Glomerular visceral epithelial cell (primary cell): ENCODE results near the gene SCNN1G.

Source experiments
- DNase-seq: peaks from one replicate; pipeline ENCODE4 v3.0.0-alpha.2; 2016; ENCODE audit errors: extremely low spot score

The SCNN1G gene

GRCh38 chr16:23152386-23153178 is 30.0 kb upstream of the SCNN1G start:
- DNase-seq = no peak

DNA sequence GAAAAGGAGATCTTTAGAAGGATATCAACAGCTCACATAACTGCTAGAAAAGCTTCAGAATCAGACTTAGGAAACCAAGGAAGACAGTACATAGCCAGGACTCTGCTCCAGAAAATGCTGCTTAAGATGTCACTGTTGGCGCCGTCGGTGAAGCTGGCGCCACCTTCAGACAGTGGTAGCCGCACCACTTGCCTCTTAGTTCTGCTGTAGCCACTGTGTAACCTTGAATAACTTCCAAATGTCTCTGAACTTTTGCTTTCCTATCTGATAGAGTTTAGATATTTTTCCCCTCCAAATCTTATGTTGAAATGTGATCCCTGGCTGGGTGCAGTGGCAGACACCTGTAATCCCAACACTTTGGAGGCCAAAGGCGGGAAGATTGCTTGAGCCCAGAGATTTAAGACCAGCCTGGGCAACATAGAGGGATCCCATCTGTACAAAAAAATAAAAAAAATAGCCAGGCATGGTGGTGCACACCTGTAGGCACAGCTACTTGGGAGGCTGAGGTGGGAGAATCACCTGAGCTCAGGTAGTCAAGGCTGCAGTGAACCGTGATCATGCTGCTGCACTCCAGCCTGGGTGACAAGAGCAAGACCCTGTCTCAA is 27.0 kb upstream of the SCNN1G start:
- no peak for DNase-seq

DNA sequence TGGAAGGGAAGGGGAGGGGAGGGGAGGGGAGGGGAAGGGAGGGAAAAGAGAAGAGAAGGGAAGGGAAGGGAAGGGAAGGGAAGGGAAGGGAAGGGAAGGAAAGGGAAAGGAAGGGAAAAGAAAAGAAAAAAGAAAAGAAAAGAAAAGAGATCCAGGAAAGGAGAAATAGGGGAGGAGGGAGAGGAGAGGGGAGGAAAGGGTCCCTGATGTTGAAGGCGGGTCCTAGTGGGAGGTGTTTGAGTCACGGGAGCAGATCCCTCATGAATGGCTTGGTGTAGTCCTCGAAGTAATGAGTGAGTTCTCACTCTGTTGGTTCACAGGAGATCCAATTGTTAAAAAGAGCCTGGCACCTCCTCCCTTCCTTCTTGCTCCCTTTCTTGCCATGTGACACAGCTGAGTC is 26.4 kb upstream of the SCNN1G start:
- no peak for DNase-seq

- DNase-seq = no peak
Measured at GRCh38 chr16:23156946-23157460, 25.5 kb upstream of the SCNN1G start.

- no peak for DNase-seq
Measured at GRCh38 chr16:23158114-23158513, 24.4 kb upstream of the SCNN1G start.

- no peak for DNase-seq
Measured at GRCh38 chr16:23160082-23160481, 22.5 kb upstream of the SCNN1G start.

GRCh38 chr16:23160574-23160973 is 22.0 kb upstream of the SCNN1G start:
- no peak for DNase-seq

- DNase-seq = no peak
Measured at GRCh38 chr16:23163921-23164320, 18.6 kb upstream of the SCNN1G start.

- DNase-seq = no peak
Measured at GRCh38 chr16:23164736-23165135, 17.8 kb upstream of the SCNN1G start.

DNA sequence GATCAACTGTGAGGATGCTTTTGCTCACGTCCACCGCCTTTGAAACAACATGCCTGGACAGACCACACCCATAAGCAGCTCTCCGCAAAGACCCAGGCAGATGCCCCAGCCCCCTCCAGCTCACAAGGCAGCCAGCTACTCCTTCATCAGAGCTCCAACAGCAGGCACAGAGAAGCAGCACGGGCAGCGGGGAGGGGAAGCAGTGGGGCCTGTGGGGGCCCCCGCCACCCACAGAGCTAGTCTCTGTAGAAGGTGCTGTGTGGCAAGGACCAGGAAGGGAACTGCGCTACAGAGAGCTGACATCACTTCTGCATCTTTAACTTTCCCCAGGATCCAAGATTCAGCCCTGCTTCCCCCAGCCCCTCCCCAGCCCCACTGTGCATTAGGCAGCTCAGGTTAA is 10.0 kb upstream of the SCNN1G start:
- no peak for DNase-seq

GRCh38 chr16:23172994-23173393 is 9.6 kb upstream of the SCNN1G start:
- DNase-seq = no peak

DNA sequence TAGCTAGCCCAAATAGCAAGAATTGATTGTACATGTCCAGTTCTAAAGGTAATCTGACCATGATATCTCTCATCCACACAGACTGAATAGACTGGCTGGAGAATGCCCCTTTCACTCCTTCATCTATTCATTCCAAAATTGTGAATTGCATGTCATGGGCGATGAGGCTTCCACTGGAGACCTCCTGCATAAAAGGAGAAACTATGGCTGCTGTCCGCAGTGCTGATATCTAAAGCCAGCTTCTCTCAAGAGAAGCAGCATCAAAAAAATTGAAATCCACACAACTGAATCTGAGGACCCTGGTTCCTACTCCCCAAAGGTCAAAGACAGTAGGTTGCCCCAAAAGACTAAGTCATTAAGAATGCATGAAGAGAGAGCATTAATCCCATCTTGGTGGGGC is 7.9 kb upstream of the SCNN1G start:
- DNase-seq = no peak

GRCh38 chr16:23175651-23176050 is 6.9 kb upstream of the SCNN1G start:
- no peak for DNase-seq

DNA sequence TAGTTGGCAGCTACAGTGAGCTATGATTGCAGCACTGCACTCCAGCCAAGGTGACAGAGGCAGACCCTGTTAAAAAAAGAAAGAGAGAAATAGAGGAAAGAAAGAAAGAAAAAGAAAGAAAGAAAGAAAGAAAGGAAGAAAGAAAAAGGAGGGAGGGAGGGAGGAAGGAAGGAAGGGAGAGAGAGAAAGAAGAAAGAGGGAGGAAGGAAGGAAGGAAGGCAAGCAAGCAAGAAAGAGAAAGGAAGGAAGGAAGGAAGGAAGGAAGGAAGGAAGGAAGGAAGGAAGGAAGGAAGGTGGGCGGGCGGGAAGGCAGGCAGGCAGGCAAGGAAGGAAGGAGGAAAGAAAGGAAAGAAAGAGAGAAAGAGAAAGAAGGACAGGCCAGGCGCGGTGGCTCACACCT is 1.0 kb upstream of the SCNN1G start:
- no peak for DNase-seq

DNA sequence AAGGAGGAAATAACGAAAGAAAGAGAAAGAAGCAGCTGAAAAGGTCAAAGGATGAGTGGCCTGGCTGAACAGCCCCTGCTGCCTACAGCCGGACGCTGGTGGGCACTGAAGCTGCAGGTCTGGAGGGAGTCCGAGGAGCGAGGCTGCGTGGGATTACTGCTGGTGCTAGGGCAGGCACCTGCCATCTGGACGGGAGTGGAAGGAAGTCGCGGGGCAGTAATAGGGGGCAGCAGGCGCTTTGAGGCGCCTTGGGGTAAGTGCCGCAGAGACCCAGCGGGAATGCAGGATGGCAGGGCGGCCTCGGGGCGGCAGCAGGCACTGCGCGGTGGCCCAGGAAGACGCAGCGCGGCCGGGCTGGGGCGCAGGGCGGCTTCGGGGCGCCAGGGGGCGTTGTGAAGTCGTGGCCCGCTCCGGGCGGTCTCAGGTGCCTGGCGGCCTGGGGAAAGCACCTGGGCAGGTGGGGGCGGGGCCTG is 303 bp upstream of the SCNN1G start:
- peak; percentile 64 for DNase-seq

DNA sequence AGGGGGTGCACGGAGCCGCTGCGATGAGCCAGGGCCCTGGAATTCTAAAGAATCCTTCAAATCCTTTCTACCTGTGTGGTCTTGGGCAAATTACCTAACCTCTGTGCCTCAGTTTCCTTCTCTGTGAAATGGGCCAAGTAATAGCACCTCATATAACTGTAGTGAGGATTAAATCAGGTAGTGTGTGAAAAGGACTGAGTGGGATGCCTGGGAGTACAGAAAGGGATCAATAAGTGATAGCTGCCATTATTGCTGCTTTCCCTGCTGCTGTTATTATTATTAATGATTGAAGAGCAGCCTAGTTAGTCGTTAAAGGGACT is 958 bp downstream of the SCNN1G start:
- DNase-seq = no peak

- DNase-seq = no peak
Measured at GRCh38 chr16:23185656-23186055, 3.1 kb downstream of the SCNN1G start.

DNA sequence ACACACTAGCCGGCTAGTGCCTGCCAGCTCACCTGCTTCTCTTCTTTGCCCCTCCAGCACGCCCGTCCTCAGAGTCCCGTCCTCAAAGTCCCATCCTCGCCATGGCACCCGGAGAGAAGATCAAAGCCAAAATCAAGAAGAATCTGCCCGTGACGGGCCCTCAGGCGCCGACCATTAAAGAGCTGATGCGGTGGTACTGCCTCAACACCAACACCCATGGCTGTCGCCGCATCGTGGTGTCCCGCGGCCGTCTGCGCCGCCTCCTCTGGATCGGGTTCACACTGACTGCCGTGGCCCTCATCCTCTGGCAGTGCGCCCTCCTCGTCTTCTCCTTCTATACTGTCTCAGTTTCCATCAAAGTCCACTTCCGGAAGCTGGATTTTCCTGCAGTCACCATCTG is 3.6 kb downstream of the SCNN1G start:
- no peak for DNase-seq

- no peak for DNase-seq
Measured at GRCh38 chr16:23187341-23187740, 4.8 kb downstream of the SCNN1G start.

- no peak for DNase-seq
Measured at GRCh38 chr16:23188911-23189310, 6.4 kb downstream of the SCNN1G start.

DNA sequence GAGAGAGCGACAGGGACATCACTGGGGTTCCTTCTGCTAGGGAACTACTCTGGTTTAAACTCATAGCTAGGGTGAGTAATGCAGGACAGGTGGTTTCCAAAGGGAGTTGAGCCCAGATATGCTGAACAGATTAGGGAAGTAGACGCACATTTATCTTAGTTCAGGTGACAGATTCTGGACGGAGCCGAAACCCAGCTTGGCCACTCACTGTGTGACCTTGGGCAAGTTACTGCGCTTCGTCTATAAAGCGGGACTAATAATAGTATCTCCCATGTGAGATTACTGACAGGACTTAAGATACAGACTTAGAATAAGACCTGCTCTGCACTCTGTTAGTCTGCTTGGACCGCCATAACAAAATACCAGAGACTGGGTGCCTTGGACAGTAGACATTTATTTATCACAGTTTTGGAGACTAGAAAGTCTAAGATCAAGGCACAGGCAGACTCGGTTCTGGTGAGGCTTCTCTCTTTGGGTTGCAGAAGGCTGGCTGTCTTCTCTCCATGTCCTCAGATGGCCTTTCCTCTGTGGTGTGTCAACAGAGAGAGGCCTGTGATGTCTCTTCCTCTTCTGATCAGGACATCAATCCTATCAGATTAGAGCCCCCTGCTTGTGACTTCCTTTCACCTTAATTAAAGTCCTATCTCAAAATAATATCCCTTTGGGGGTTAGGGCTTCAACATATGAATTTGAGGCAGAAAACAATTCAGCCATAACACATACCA is 12.1 kb downstream of the SCNN1G start:
- no peak for DNase-seq

DNA sequence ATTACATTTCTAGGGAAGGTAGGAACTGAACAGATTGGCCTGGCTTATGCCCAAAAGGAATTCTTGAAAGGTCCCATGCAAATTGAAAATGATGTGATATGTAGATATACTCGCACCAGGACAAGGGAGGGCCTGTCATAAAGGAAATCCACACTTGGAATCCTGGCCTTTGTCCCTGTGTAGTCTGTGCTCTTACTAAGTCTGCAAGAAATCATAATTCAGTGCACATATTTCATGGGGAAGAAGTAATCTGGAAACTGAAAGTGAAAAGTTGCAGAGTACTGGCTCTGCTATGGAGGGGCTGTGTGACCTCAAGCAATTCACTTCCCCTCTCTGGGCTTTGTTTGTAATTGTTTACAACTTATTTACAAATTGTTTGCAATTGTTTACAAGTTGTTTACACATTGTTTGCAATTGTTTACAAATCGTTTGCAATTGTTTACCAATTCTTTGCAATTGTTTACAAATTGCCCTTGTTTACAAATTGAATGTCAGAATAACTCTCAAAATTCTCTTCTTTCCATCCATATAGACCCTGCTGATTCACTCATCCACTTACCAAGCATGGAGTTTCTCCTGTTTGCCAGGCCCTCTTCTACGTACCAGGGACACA is 12.9 kb downstream of the SCNN1G start:
- DNase-seq = no peak
